HEK293T (cell line): ENCODE data around the gene VCX.

Experiments
- BHLHE40 ChIP-seq: fragments of 450-650 bp; IDR thresholded peaks from 2 replicates; pipeline ENCODE4 v1.6.1; 2016; ENCODE audit warnings: mild to moderate bottlenecking, moderate library complexity, borderline replicate concordance
- ELF4 ChIP-seq: fragments of 450-650 bp; IDR thresholded peaks from 2 replicates; pipeline ENCODE4 v1.6.1; 2017; ENCODE audit warnings: antibody characterized with exemption
- L3MBTL2 ChIP-seq: fragments of 450-650 bp; conservative IDR thresholded peaks from 2 replicates; pipeline ENCODE4 v1.6.1; 2016; ENCODE audit warnings: mild to moderate bottlenecking
- NFRKB ChIP-seq: fragments of 450-650 bp; IDR thresholded peaks from 2 replicates; pipeline ENCODE4 v1.6.1; 2016; ENCODE audit warnings: mild to moderate bottlenecking, moderate library complexity
- SP1 ChIP-seq: fragments of 450-650 bp; IDR thresholded peaks from 2 replicates; pipeline ENCODE4 v1.6.1; 2017
- SUZ12 ChIP-seq: fragments of 450-650 bp; IDR thresholded peaks from 2 replicates; pipeline ENCODE4 v1.6.1; 2016; ENCODE audit warnings: mild to moderate bottlenecking
- TF ChIP-seq, protein P1 (sequence below): fragments of 450-650 bp; IDR thresholded peaks from 2 replicates; pipeline ENCODE4 v1.6.1; 2016

DNA sequence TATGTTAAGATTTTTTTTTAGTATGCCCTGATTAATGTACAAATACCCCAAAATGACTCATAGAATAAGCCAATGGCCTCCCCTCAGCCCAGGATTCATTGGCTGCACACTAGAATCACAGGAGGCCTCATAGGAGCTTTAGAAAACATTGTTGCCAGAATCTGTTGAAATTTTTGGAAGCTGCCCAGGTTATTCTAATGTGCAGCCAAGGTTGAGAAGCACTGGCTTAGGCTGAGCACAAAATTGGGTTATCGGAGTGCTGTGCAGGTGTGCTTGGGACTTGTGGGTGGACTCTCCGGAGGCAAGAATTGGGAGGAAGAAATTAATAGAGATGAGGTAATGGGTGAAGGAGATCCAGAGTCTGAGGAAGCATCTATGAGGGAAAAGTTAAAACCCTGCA is 41.3 kb upstream of the VCX start:
- no peak for TF ChIP-seq NFRKB
- TF ChIP-seq BHLHE40, result no peak
- TF ChIP-seq ELF4, result no peak
- no peak for TF ChIP-seq L3MBTL2
- no peak for TF ChIP-seq SUZ12
- TF ChIP-seq, protein P1, sequence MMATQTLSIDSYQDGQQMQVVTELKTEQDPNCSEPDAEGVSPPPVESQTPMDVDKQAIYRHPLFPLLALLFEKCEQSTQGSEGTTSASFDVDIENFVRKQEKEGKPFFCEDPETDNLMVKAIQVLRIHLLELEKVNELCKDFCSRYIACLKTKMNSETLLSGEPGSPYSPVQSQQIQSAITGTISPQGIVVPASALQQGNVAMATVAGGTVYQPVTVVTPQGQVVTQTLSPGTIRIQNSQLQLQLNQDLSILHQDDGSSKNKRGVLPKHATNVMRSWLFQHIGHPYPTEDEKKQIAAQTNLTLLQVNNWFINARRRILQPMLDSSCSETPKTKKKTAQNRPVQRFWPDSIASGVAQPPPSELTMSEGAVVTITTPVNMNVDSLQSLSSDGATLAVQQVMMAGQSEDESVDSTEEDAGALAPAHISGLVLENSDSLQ, result no peak
- TF ChIP-seq SP1, result no peak
